ENCODE results near the gene STAC3. TPM values are rescaled to one million over a fixed set of nuclear protein-coding genes. Genes with fewer than 3 reads are reported as not detected.

Gene STAC3
- total RNA-seq, 1 donor from 2014 or later, result 5.5 TPM

- H3K27me3 Mint-ChIP-seq, result peaks cover 23% of the 10 kb centered on the region
- intact Hi-C loops (cut with micrococcal nuclease), result no loop called here
- H3K4me3 Mint-ChIP-seq, result no peak overlapping the region
- H3K27ac Mint-ChIP-seq, result no peak overlapping the region
- H3K36me3 Mint-ChIP-seq (ENCODE audit: low read depth), result peaks cover 44% of the 10 kb centered on the region
- DNase-seq, result no peak
- no peaks in the 10 kb centered on the region for H3K9me3 Mint-ChIP-seq
- peaks cover 51% of the 10 kb centered on the region for H3K4me1 Mint-ChIP-seq
Measured at GRCh38 chr12:57235728-57236131, 15.3 kb downstream of the STAC3 start.

- intact Hi-C loops (cut with micrococcal nuclease), result no loop called here
- Mint-ChIP-seq H3K36me3 (ENCODE audit: low read depth) (peaks cover 50% of the 10 kb centered on the region), H3K27ac (no peak overlapping the region), H3K27me3 (peaks cover 17% of the 10 kb centered on the region), H3K4me1 (peaks cover 51% of the 10 kb centered on the region), H3K9me3 (no peaks in the 10 kb centered on the region), H3K4me3 (no peak overlapping the region)
- DNase-seq, result no peak
Measured at GRCh38 chr12:57235017-57235727, 15.8 kb downstream of the STAC3 start.

DNA sequence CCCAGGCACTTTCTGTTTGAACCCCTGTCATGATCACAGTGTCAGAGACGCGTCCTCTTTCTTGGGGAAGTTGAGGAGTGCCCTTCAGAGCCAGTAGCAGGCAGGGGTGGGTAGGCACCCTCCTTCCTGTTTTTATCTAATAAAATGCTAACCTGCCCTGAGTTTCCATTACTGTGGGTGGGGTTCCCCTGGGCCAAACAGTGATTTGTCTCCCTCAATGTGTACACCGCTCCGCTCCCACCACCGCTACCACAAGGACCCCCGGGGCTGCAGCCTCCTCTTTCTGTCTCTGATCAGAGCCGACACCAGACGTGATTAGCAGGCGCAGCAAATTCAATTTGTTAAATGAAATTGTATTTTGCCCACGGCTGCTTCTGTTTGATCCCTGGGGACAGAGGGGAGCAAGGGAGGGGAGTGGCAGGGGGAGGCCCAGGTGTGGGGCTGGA, 16.4 kb downstream of the STAC3 start:
- intact Hi-C loops (cut with micrococcal nuclease), result no loop called here
- no peak overlapping the region for H3K27ac Mint-ChIP-seq
- no peak for DNase-seq
- peaks cover 55% of the 10 kb centered on the region for H3K36me3 Mint-ChIP-seq (ENCODE audit: low read depth)
- H3K4me1 Mint-ChIP-seq, result peaks cover 52% of the 10 kb centered on the region
- H3K9me3 Mint-ChIP-seq, result no peaks in the 10 kb centered on the region
- no peak overlapping the region for H3K4me3 Mint-ChIP-seq
- H3K27me3 Mint-ChIP-seq, result peaks cover 17% of the 10 kb centered on the region

DNA sequence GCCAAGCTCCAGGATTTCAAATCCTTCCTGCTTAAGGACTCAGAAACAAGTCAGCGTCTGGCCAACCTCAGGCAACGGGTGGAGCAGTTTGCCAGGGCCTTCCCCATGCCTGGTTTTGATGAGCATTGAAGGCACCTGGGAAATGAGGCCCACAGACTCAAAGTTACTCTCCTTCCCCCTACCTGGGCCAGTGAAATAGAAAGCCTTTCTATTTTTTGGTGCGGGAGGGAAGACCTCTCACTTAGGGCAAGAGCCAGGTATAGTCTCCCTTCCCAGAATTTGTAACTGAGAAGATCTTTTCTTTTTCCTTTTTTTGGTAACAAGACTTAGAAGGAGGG, 16.8 kb downstream of the STAC3 start:
- peaks cover 53% of the 10 kb centered on the region for H3K4me1 Mint-ChIP-seq
- peaks cover 17% of the 10 kb centered on the region for H3K27me3 Mint-ChIP-seq
- H3K4me3 Mint-ChIP-seq, result no peak overlapping the region
- intact Hi-C loops (cut with micrococcal nuclease), result no loop called here
- no peaks in the 10 kb centered on the region for H3K9me3 Mint-ChIP-seq
- no peak overlapping the region for H3K27ac Mint-ChIP-seq
- H3K36me3 Mint-ChIP-seq (ENCODE audit: low read depth), result peaks cover 56% of the 10 kb centered on the region
- no peak for DNase-seq

- intact Hi-C loops (cut with micrococcal nuclease), result no loop called here
- H3K36me3 Mint-ChIP-seq (ENCODE audit: low read depth), result peaks cover 56% of the 10 kb centered on the region
Measured at GRCh38 chr12:57233357-57234232, 17.4 kb downstream of the STAC3 start.

DNA sequence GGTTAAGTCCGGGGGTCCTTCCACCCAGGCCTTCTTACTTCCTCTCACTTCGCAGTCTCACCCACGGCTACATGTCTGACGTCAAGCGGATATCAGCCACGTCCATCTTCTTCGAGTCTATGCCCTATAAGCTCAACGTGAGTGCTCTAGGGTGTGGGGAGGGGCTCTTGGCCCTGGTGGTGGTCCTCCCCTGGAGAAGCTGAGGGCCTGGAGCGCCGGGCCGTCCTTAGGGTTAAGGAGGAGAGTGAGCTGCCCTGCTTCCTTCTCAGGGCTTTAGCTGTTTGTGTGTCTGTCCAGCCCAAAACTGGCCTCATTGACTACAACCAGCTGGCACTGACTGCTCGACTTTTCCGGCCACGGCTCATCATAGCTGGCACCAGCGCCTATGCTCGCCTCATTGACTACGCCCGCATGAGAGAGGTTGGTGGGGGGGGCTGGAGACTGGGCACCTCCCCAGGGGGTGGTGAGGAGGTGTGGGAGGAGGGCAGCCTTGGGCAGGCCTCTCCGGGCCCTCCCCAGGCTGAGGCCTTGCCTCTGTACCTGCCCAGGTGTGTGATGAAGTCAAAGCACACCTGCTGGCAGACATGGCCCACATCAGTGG, 18.7 kb downstream of the STAC3 start:
- no peaks in the 10 kb centered on the region for H3K9me3 Mint-ChIP-seq
- peaks cover 12% of the 10 kb centered on the region for H3K27me3 Mint-ChIP-seq
- H3K4me1 Mint-ChIP-seq, result peaks cover 51% of the 10 kb centered on the region
- peaks cover 56% of the 10 kb centered on the region for H3K36me3 Mint-ChIP-seq (ENCODE audit: low read depth)
- intact Hi-C loops (cut with micrococcal nuclease), result no loop called here
- no peak overlapping the region for H3K27ac Mint-ChIP-seq
- no peak for DNase-seq
- H3K4me3 Mint-ChIP-seq, result peak overlapping the region; percentile 12

More at GRCh38 chr12:57233357-57234232, 17.4 kb downstream of the STAC3 start:
- DNase-seq, result no peak
- peaks cover 55% of the 10 kb centered on the region for H3K4me1 Mint-ChIP-seq
- H3K27ac Mint-ChIP-seq, result no peak overlapping the region
- peaks cover 14% of the 10 kb centered on the region for H3K27me3 Mint-ChIP-seq
- H3K9me3 Mint-ChIP-seq, result no peaks in the 10 kb centered on the region
- H3K4me3 Mint-ChIP-seq, result no peak overlapping the region

GRCh38 chr12:57231276-57232021, 19.5 kb downstream of the STAC3 start:
- Mint-ChIP-seq H3K4me3 (peak overlapping the region; percentile 100), H3K9me3 (no peaks in the 10 kb centered on the region), H3K36me3 (ENCODE audit: low read depth) (peaks cover 51% of the 10 kb centered on the region), H3K27ac (no peak overlapping the region), H3K27me3 (peaks cover 10% of the 10 kb centered on the region), H3K4me1 (peaks cover 50% of the 10 kb centered on the region)
- intact Hi-C loops (cut with micrococcal nuclease), result no loop called here
- no peak for DNase-seq

- peak overlapping the region; percentile 100 for H3K4me3 Mint-ChIP-seq
- no peak for DNase-seq
- peaks cover 49% of the 10 kb centered on the region for H3K36me3 Mint-ChIP-seq (ENCODE audit: low read depth)
- H3K4me1 Mint-ChIP-seq, result peaks cover 54% of the 10 kb centered on the region
- peak overlapping the region; percentile 98 for H3K27ac Mint-ChIP-seq
- intact Hi-C loops (cut with micrococcal nuclease), result no loop called here
- H3K27me3 Mint-ChIP-seq, result peaks cover 15% of the 10 kb centered on the region
- H3K9me3 Mint-ChIP-seq, result no peaks in the 10 kb centered on the region
Measured at GRCh38 chr12:57230381-57231155, 20.4 kb downstream of the STAC3 start.

- intact Hi-C loops (cut with micrococcal nuclease), result loop anchor here (1.0 kb wide), 1 partner anchor 9 kb away; no protein-coding TSS in a partner anchor
- peak; percentile 98 for DNase-seq
- H3K4me1 Mint-ChIP-seq, result peaks cover 55% of the 10 kb centered on the region
- peaks cover 17% of the 10 kb centered on the region for H3K27me3 Mint-ChIP-seq
- H3K27ac Mint-ChIP-seq, result peak within 1 kb of the TSS; percentile 98
- no peaks in the 10 kb centered on the region for H3K9me3 Mint-ChIP-seq
- peak within 1 kb of the TSS; percentile 100 for H3K4me3 Mint-ChIP-seq
- H3K36me3 Mint-ChIP-seq (ENCODE audit: low read depth), result peaks cover 45% of the 10 kb centered on the region
Measured at GRCh38 chr12:57229634-57230380, 21.2 kb downstream of the STAC3 start, which contains the start of gene SHMT2. Gene SHMT2 (plus strand): TSS chr12:57229711. CDS start chr12:57229779, 68 bp downstream.

DNA sequence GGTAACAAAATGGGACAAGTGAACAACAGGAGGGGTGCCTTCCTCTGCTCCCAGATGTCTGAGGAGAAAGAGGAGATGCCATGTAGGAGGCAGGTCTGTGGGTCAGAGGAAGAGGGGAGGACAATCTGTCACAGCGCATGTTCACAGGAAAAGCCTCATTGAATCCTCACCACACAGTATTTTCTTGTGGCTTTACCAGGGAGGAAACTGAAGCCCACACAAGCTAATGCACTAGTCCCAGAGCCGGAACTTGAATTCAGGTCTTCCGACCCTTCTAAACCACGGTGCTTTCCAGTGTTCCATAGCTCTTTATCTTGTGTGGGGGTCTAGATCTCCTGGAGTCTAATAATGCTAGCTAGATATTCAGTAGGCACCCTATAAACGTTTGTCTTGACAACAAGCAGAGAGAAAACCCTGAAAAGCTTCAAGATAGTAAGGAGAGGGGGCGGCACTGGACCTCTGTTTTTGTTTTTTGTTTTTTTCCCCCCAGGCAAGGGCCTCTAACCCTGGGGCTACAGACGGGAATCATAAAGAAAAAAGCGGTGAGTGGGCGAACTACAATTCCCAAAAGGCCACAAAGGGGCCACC, 21.8 kb downstream of the STAC3 start:
- peak overlapping the region; percentile 98 for H3K27ac Mint-ChIP-seq

DNA sequence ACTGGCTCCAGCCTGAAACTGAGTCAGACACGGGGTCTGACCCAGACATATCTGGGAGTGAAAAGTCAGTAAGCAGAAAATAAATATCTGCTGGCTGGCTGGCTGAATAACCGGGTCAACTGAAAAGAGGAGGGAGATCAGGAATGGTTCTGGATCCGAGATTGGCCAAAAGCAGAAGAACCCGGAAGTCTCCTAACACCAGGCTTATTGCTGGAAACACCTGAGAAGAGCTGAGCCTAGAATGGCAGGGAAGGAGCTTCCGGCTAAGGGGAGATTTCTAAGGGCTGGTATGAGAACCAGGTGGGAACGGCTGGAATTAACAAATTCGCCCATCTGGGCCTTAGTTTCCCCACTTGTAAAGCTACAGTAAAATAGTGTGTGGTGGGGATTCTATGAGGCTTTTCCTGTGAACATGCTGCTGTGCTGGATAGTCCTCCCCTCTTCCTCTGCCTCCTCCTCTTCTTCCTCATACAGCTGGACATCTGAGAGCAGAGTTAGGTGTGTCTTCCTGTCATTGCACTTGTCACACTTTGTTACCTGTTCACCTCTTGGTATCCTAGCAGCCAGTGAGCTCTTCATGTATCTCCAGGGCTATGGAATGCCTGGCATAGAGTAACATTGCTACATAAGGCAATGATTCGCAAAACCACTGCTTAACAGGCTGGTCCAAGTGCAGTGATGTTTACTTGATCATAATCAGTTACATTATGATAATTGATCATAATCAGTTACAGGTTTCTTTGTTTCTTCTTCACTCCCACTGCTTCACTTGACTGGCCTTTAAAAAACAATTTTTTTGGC, 23.5 kb downstream of the STAC3 start:
- no peaks in the 10 kb centered on the region for H3K9me3 Mint-ChIP-seq

More for the DNA sequence above, 21.8 kb downstream of the STAC3 start:
- peak; percentile 81 for DNase-seq
- peaks cover 21% of the 10 kb centered on the region for H3K27me3 Mint-ChIP-seq
- H3K4me1 Mint-ChIP-seq, result peaks cover 50% of the 10 kb centered on the region
- peak overlapping the region; percentile 100 for H3K4me3 Mint-ChIP-seq
- peaks cover 39% of the 10 kb centered on the region for H3K36me3 Mint-ChIP-seq (ENCODE audit: low read depth)
- intact Hi-C loops (cut with micrococcal nuclease), result loop anchor here (1.0 kb wide), 1 partner anchor 10 kb away; no protein-coding TSS in a partner anchor
- no peaks in the 10 kb centered on the region for H3K9me3 Mint-ChIP-seq

More for the DNA sequence above, 23.5 kb downstream of the STAC3 start:
- Mint-ChIP-seq H3K27ac (peak overlapping the region; percentile 13), H3K4me1 (peaks cover 55% of the 10 kb centered on the region), H3K36me3 (ENCODE audit: low read depth) (peaks cover 26% of the 10 kb centered on the region), H3K27me3 (peaks cover 37% of the 10 kb centered on the region), H3K4me3 (peak overlapping the region; percentile 53)
- no peak for DNase-seq
- intact Hi-C loops (cut with micrococcal nuclease), result loop anchor here (1.0 kb wide), 1 partner anchor 8 kb away; no protein-coding TSS in a partner anchor
